Measurements from ENCODE around the gene CISD1. TPM values are rescaled to one million over a fixed set of nuclear protein-coding genes. Genes with fewer than 3 reads are reported as not detected.

Gene CISD1
- polyA plus RNA-seq, 3 donors: 5.4 to 29.4 (median 24.9) TPM

- H3K27ac ChIP-seq (ENCODE audit: low read depth in 1 of 2, low read length in 2 of 2): no peak overlapping the region
- H3K27me3 ChIP-seq (ENCODE audit: control insufficient read depth in 2 of 2, insufficient read depth in 2 of 2, low read length in 2 of 2): peaks cover 3 to 12% of the 10 kb centered on the region in 2 donors
- H3K79me2 ChIP-seq (ENCODE audit: insufficient read depth, low read length): no peaks in the 10 kb centered on the region
- peaks cover 7 to 14% (median 12%) of the 10 kb centered on the region in 3 donors for H3K27me3 Mint-ChIP-seq (ENCODE audit: low read depth in 3 of 3)
- no peak overlapping the region for H2AFZ ChIP-seq (ENCODE audit: insufficient read depth, low read depth, low read length, poor library complexity, severe bottlenecking)
- intact Hi-C loops (cut with micrococcal nuclease): loop anchor here in 1 of 2 donors (5.0 kb wide), 1 partner anchor 45 kb away; no protein-coding TSS in a partner anchor
- no peaks in the 10 kb centered on the region for H3K36me3 Mint-ChIP-seq
- no peak overlapping the region for H3K27ac Mint-ChIP-seq
- TF ChIP-seq CTCF (IDR thresholded peaks at IDR 0.05): no peak
- H4K20me1 ChIP-seq (ENCODE audit: insufficient read depth, low read length): no peaks in the 10 kb centered on the region
- no peak overlapping the region for H3K9ac ChIP-seq (ENCODE audit: insufficient read depth, low read length, poor library complexity, severe bottlenecking)
- H3K4me1 Mint-ChIP-seq: peaks cover 3% of the 10 kb centered on the region
- H3K4me1 ChIP-seq (ENCODE audit: control insufficient read depth in 1 of 2, insufficient read depth in 2 of 2, low read length in 2 of 2): no peaks in the 10 kb centered on the region
- H3K4me3 ChIP-seq (replicated peaks in 1 of 3; ENCODE audit: low read depth in 2 of 3, low read length in 3 of 3): no peak overlapping the region
- no peak overlapping the region for H3K4me2 ChIP-seq (replicated peaks; ENCODE audit: extremely low read depth, low read length, poor library complexity, severe bottlenecking)
- DNase-seq: no peak
- H3K36me3 ChIP-seq (replicated peaks in 1 of 2; ENCODE audit: control insufficient read depth in 1 of 2, insufficient read depth in 2 of 2, low read length in 2 of 2): no peaks in the 10 kb centered on the region
- H3K9me3 Mint-ChIP-seq: peaks cover 0 to 1% (median 0%) of the 10 kb centered on the region in 7 donors
- no peaks in the 10 kb centered on the region for H3K9me3 ChIP-seq (replicated peaks in 1 of 2; ENCODE audit: control insufficient read depth in 1 of 2, insufficient read depth in 1 of 2, low read length in 2 of 2)
- 100% methylated on average over 1 of the region's 3 CpGs for WGBS (ENCODE audit: insufficient coverage)
- H3K4me3 Mint-ChIP-seq: no peak overlapping the region
Measured at GRCh38 chr10:58307676-58308075, 38.7 kb downstream of the CISD1 start.

GRCh38 chr10:58311026-58311425 lies 42.1 kb downstream of the CISD1 start:
- peaks cover 2 to 10% of the 10 kb centered on the region in 2 donors for H3K27me3 ChIP-seq (ENCODE audit: control insufficient read depth in 2 of 2, insufficient read depth in 2 of 2, low read length in 2 of 2)
- peaks cover 0 to 1% (median 0%) of the 10 kb centered on the region in 7 donors for H3K9me3 Mint-ChIP-seq
- intact Hi-C loops (cut with micrococcal nuclease): no loop called here
- H3K4me3 Mint-ChIP-seq: peak overlapping the region in 1 of 2 donors; percentile 4
- H3K27ac ChIP-seq (ENCODE audit: low read depth in 1 of 2, low read length in 2 of 2): no peak overlapping the region
- no peak overlapping the region for H3K9ac ChIP-seq (ENCODE audit: insufficient read depth, low read length, poor library complexity, severe bottlenecking)
- H3K36me3 Mint-ChIP-seq: no peaks in the 10 kb centered on the region
- H3K9me3 ChIP-seq (replicated peaks in 1 of 2; ENCODE audit: control insufficient read depth in 1 of 2, insufficient read depth in 1 of 2, low read length in 2 of 2): no peaks in the 10 kb centered on the region
- H3K27ac Mint-ChIP-seq: no peak overlapping the region
- H2AFZ ChIP-seq (ENCODE audit: insufficient read depth, low read depth, low read length, poor library complexity, severe bottlenecking): no peak overlapping the region
- H3K36me3 ChIP-seq (replicated peaks in 1 of 2; ENCODE audit: control insufficient read depth in 1 of 2, insufficient read depth in 2 of 2, low read length in 2 of 2): no peaks in the 10 kb centered on the region
- H4K20me1 ChIP-seq (ENCODE audit: insufficient read depth, low read length): no peaks in the 10 kb centered on the region
- peaks cover 5 to 17% (median 9%) of the 10 kb centered on the region in 3 donors for H3K27me3 Mint-ChIP-seq (ENCODE audit: low read depth in 3 of 3)
- H3K4me2 ChIP-seq (replicated peaks; ENCODE audit: extremely low read depth, low read length, poor library complexity, severe bottlenecking): no peak overlapping the region
- no peaks in the 10 kb centered on the region for H3K4me1 ChIP-seq (ENCODE audit: control insufficient read depth in 1 of 2, insufficient read depth in 2 of 2, low read length in 2 of 2)
- no peak for TF ChIP-seq CTCF (IDR thresholded peaks at IDR 0.05)
- no peak for DNase-seq
- H3K79me2 ChIP-seq (ENCODE audit: insufficient read depth, low read length): no peaks in the 10 kb centered on the region
- H3K4me1 Mint-ChIP-seq: no peaks in the 10 kb centered on the region
- no peak overlapping the region for H3K4me3 ChIP-seq (replicated peaks in 1 of 3; ENCODE audit: low read depth in 2 of 3, low read length in 3 of 3)

Measured in CD14-positive monocyte (primary cell).